ENCODE results near the gene PROM1. TPM values are rescaled to one million over a fixed set of nuclear protein-coding genes. Genes with fewer than 3 reads are reported as not detected.

Gene PROM1
- total and polyA plus RNA-seq, 5 donors from 2014 or later = 2.9 TPM; not detected in 4

DNA sequence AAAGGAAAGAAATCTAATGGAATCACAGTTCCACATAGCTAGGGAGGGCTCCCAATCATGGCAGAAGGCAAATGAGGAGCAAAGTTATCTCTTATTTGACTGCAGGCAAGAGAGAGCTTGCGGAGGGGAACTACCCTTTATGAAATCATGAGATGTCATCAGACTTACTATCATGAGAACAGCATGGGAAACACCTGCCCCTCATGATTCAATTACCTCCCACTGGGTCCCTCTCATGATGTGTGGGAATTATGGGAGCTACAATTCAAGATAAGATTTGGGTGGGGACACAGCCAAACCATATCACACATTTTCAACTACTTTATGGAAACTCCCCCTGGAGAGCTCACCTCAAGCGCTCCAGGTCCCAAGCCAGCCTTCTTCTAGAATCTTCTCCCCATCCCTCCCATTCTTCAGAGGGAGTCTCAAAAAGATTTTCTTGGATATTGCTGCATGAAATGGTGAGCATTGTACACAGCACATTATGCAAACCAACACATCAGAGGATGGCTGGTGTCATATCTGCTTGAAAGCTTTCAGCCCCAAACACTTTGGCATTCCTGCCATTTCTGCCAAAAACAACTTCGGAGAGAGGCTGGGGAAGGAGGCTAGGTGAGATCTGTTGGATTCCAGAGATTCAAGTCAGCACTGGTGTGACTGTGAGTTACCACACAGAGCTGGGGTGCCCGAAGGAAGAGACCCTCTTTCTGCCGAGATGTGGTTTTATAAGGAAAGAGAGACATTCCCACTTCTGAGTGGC lies 152.2 kb downstream of the PROM1 start:
- no peak overlapping the region for H3K27ac ChIP-seq (ENCODE audit: insufficient read depth, low read length, poor library complexity, severe bottlenecking)
- no peaks in the 10 kb centered on the region for H3K9me3 Mint-ChIP-seq
- H3K27me3 Mint-ChIP-seq = peaks cover 13% of the 10 kb centered on the region
- no peaks in the 10 kb centered on the region for H3K36me3 ChIP-seq (ENCODE audit: control insufficient read depth, insufficient read depth, low read length)
- no peaks in the 10 kb centered on the region for H3K36me3 Mint-ChIP-seq
- H3K9me3 ChIP-seq (ENCODE audit: control insufficient read depth in 2 of 2, low read length in 2 of 2) = no peaks in the 10 kb centered on the region
- H3K4me3 Mint-ChIP-seq = no peak overlapping the region
- H3K4me3 ChIP-seq (ENCODE audit: low read depth, low read length) = no peak overlapping the region
- no peaks in the 10 kb centered on the region for H3K4me1 Mint-ChIP-seq
- DNase-seq (no peak), ATAC-seq (ENCODE audit: low read depth in 2 of 2) (no peak)
- H3K27ac Mint-ChIP-seq = no peak overlapping the region
- no peaks in the 10 kb centered on the region for H3K27me3 ChIP-seq (ENCODE audit: control insufficient read depth, insufficient read depth, low read length)
- no peaks in the 10 kb centered on the region for H3K4me1 ChIP-seq (ENCODE audit: control insufficient read depth, insufficient read depth, low read length, poor library complexity, severe bottlenecking)

DNA sequence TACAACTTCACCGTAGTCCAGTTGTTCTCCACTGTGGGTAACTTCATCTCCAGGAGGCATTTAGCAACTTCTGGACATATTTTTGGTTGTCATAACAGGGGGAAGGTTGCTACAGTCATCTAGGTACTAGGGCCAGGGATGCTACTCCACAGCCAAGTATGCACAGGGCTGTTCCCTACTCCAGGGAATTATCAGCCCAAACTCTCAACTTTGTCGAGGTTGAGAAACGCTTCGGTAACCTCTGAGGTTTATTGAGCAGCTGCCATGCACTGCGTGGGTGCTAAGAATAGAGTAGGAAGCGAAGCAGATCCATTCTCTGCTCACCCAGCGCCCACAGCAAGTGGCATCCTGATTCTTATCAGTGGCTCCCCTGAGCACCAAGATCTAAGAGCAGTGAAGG lies 153.5 kb downstream of the PROM1 start:
- Histone ChIP-seq H3K9me3 (ENCODE audit: control insufficient read depth in 2 of 2, low read length in 2 of 2) (no peaks in the 10 kb centered on the region), H3K27ac (ENCODE audit: insufficient read depth, low read length, poor library complexity, severe bottlenecking) (no peak overlapping the region), H3K4me3 (ENCODE audit: low read depth, low read length) (no peak overlapping the region), H3K36me3 (ENCODE audit: control insufficient read depth, insufficient read depth, low read length) (no peaks in the 10 kb centered on the region), H3K27me3 (ENCODE audit: control insufficient read depth, insufficient read depth, low read length) (no peaks in the 10 kb centered on the region), H3K4me1 (ENCODE audit: control insufficient read depth, insufficient read depth, low read length, poor library complexity, severe bottlenecking) (no peaks in the 10 kb centered on the region)
- Mint-ChIP-seq H3K9me3 (no peaks in the 10 kb centered on the region), H3K4me3 (no peak overlapping the region), H3K27ac (no peak overlapping the region), H3K36me3 (no peaks in the 10 kb centered on the region), H3K27me3 (peaks cover 13% of the 10 kb centered on the region), H3K4me1 (no peaks in the 10 kb centered on the region)
- no peak for DNase-seq
- no peak for ATAC-seq (ENCODE audit: low read depth in 2 of 2)

DNA sequence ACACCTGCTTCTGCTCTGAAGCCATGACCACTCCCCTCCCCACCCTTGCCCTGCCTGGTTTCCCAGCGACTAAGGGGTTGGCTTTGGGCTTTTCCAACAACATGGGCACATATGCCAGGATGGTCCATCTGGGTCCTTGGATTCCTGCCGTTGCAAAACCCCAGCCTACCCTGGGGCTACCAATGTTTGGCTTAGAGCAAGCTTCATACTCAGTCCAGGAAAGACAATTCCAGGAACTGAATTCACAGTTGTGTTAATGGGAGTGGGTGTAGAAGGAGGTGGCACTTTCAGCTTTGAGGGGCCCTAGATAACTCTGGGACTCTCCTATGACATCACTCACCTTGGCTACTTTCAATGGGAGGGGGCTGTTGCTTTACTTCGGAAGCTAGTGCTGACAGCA lies 154.3 kb downstream of the PROM1 start:
- H3K27me3 ChIP-seq (ENCODE audit: control insufficient read depth, insufficient read depth, low read length) = no peaks in the 10 kb centered on the region
- H3K4me3 ChIP-seq (ENCODE audit: low read depth, low read length) = no peak overlapping the region
- H3K27ac ChIP-seq (ENCODE audit: insufficient read depth, low read length, poor library complexity, severe bottlenecking) = no peak overlapping the region
- Mint-ChIP-seq H3K27ac (no peak overlapping the region), H3K9me3 (no peaks in the 10 kb centered on the region), H3K27me3 (peaks cover 13% of the 10 kb centered on the region), H3K4me1 (no peaks in the 10 kb centered on the region), H3K4me3 (no peak overlapping the region), H3K36me3 (no peaks in the 10 kb centered on the region)
- H3K9me3 ChIP-seq (ENCODE audit: control insufficient read depth in 2 of 2, low read length in 2 of 2) = no peaks in the 10 kb centered on the region
- no peaks in the 10 kb centered on the region for H3K36me3 ChIP-seq (ENCODE audit: control insufficient read depth, insufficient read depth, low read length)
- no peaks in the 10 kb centered on the region for H3K4me1 ChIP-seq (ENCODE audit: control insufficient read depth, insufficient read depth, low read length, poor library complexity, severe bottlenecking)
- DNase-seq (no peak), ATAC-seq (ENCODE audit: low read depth in 2 of 2) (no peak)

DNA sequence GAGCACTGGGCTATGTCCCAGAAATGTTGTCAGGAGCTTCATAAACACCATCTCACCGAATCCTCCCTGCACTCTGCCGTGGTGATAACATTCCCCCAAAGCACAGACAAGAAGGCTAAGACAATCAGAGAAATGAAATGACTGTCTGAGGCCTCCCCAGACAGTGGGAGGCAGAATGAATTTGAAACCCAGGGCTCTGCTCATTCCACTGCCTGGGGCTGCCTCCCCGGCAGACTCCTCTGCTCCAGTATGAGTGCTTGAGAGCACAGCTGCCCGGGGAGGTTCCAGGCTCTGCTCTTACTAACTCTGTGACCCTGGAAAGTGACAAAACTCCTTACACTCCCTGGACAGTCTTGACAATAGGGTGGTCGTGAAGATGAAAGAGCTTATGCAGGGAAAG lies 154.9 kb downstream of the PROM1 start:
- Mint-ChIP-seq H3K9me3 (no peaks in the 10 kb centered on the region), H3K4me3 (no peak overlapping the region), H3K27ac (no peak overlapping the region), H3K27me3 (peaks cover 13% of the 10 kb centered on the region), H3K36me3 (no peaks in the 10 kb centered on the region), H3K4me1 (no peaks in the 10 kb centered on the region)
- DNase-seq = no peak
- Histone ChIP-seq H3K36me3 (ENCODE audit: control insufficient read depth, insufficient read depth, low read length) (no peaks in the 10 kb centered on the region), H3K27me3 (ENCODE audit: control insufficient read depth, insufficient read depth, low read length) (no peaks in the 10 kb centered on the region), H3K4me1 (ENCODE audit: control insufficient read depth, insufficient read depth, low read length, poor library complexity, severe bottlenecking) (no peaks in the 10 kb centered on the region), H3K27ac (ENCODE audit: insufficient read depth, low read length, poor library complexity, severe bottlenecking) (no peak overlapping the region), H3K9me3 (ENCODE audit: control insufficient read depth in 2 of 2, low read length in 2 of 2) (no peaks in the 10 kb centered on the region), H3K4me3 (ENCODE audit: low read depth, low read length) (no peak overlapping the region)
- no peak for ATAC-seq (ENCODE audit: low read depth in 2 of 2)

DNA sequence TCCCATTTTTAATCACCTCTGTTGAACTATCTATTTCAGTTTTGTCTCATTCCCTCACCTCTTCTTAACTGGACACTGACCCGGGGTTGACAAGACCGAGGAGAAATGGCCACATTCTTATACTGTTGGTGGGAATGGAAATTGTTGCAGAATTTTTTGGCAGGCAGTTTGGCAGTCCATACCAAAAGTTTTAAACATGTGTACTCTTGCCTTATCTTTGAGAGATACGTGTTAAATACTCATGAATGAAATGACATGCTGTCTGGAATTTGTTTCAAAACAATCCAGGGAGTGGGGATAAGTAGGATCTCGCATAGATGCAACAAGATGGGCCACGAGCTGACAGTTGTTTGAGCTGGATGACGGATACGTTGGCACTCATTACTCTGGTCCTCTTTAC lies 157.3 kb downstream of the PROM1 start:
- no peak overlapping the region for H3K27ac ChIP-seq (ENCODE audit: insufficient read depth, low read length, poor library complexity, severe bottlenecking)
- Mint-ChIP-seq H3K27me3 (peaks cover 10% of the 10 kb centered on the region), H3K9me3 (no peaks in the 10 kb centered on the region), H3K4me3 (no peak overlapping the region), H3K27ac (no peak overlapping the region), H3K36me3 (no peaks in the 10 kb centered on the region), H3K4me1 (peaks cover 0 to 2% (median 0%) of the 10 kb centered on the region in 4 donors)
- no peaks in the 10 kb centered on the region for H3K9me3 ChIP-seq (ENCODE audit: control insufficient read depth in 2 of 2, low read length in 2 of 2)
- no peak for DNase-seq
- no peak overlapping the region for H3K4me3 ChIP-seq (ENCODE audit: low read depth, low read length)
- no peaks in the 10 kb centered on the region for H3K36me3 ChIP-seq (ENCODE audit: control insufficient read depth, insufficient read depth, low read length)
- H3K27me3 ChIP-seq (ENCODE audit: control insufficient read depth, insufficient read depth, low read length) = no peaks in the 10 kb centered on the region
- no peaks in the 10 kb centered on the region for H3K4me1 ChIP-seq (ENCODE audit: control insufficient read depth, insufficient read depth, low read length, poor library complexity, severe bottlenecking)
- no peak for ATAC-seq (ENCODE audit: low read depth in 2 of 2)

DNA sequence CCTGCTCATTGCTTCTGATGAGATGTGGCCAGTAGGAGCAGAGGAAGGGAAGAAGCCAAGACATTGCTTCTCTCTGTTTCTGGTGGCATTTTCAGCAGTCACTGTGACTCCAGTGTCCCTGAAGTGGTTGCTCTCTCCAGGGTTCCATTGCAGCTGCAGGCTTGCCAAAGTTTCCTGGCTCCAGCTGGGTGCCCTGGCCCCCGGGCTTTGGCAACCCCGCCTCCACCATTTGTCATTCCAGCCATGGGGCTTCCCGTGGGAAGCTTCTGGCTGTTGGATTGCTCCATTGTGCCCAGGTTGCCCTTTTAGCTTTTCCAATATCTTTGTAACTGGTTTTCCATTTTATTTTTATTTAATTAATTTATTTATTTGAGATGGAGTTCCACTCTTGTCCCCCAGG lies 158.0 kb downstream of the PROM1 start:
- DNase-seq (no peak), ATAC-seq (ENCODE audit: low read depth in 2 of 2) (no peak)
- no peak overlapping the region for H3K27ac Mint-ChIP-seq
- no peaks in the 10 kb centered on the region for H3K27me3 ChIP-seq (ENCODE audit: control insufficient read depth, insufficient read depth, low read length)
- no peaks in the 10 kb centered on the region for H3K4me1 ChIP-seq (ENCODE audit: control insufficient read depth, insufficient read depth, low read length, poor library complexity, severe bottlenecking)
- peaks cover 0 to 2% (median 0%) of the 10 kb centered on the region in 4 donors for H3K4me1 Mint-ChIP-seq
- peaks cover 4% of the 10 kb centered on the region for H3K27me3 Mint-ChIP-seq
- no peaks in the 10 kb centered on the region for H3K36me3 ChIP-seq (ENCODE audit: control insufficient read depth, insufficient read depth, low read length)
- H3K9me3 ChIP-seq (ENCODE audit: control insufficient read depth in 2 of 2, low read length in 2 of 2) = no peaks in the 10 kb centered on the region
- H3K4me3 ChIP-seq (ENCODE audit: low read depth, low read length) = no peak overlapping the region
- no peaks in the 10 kb centered on the region for H3K36me3 Mint-ChIP-seq
- H3K4me3 Mint-ChIP-seq = no peak overlapping the region
- no peaks in the 10 kb centered on the region for H3K9me3 Mint-ChIP-seq
- no peak overlapping the region for H3K27ac ChIP-seq (ENCODE audit: insufficient read depth, low read length, poor library complexity, severe bottlenecking)

DNA sequence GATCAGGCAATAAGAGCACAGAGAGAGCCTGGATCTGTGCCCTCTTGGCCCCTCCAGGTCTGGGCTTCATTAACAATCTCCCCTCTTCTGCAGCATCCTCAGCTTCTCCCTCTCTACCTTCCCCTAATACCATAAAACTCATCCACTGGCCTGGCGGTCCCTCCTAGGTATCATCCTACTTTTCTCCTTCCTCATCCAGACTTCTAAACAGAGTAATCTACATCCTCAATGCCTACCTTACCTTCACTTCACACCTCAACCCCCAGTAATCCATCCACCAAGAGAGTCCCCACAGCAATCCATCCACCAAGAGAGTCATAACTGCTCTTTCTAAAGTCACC lies 162.3 kb downstream of the PROM1 start:
- Mint-ChIP-seq H3K27me3 (no peaks in the 10 kb centered on the region), H3K4me1 (peaks cover 0 to 2% (median 0%) of the 10 kb centered on the region in 4 donors)

More for the DNA sequence above, 162.3 kb downstream of the PROM1 start:
- H3K4me3 Mint-ChIP-seq = no peak overlapping the region
- no peak for ATAC-seq (ENCODE audit: low read depth in 2 of 2)
- H3K9me3 Mint-ChIP-seq = peaks cover 0 to 2% (median 0%) of the 10 kb centered on the region in 7 donors
- H3K27ac ChIP-seq (ENCODE audit: insufficient read depth, low read length, poor library complexity, severe bottlenecking) = no peak overlapping the region
- H3K4me1 ChIP-seq (ENCODE audit: control insufficient read depth, insufficient read depth, low read length, poor library complexity, severe bottlenecking) = no peaks in the 10 kb centered on the region
- no peaks in the 10 kb centered on the region for H3K27me3 ChIP-seq (ENCODE audit: control insufficient read depth, insufficient read depth, low read length)
- H3K9me3 ChIP-seq (ENCODE audit: control insufficient read depth in 2 of 2, low read length in 2 of 2) = no peaks in the 10 kb centered on the region
- no peaks in the 10 kb centered on the region for H3K36me3 ChIP-seq (ENCODE audit: control insufficient read depth, insufficient read depth, low read length)
- no peak overlapping the region for H3K4me3 ChIP-seq (ENCODE audit: low read depth, low read length)
- H3K36me3 Mint-ChIP-seq = no peaks in the 10 kb centered on the region
- H3K27ac Mint-ChIP-seq = no peak overlapping the region
- no peak for DNase-seq

Measured in CD4-positive, CD25-positive, alpha-beta regulatory T cell (primary cell).